HL-60 (cell line): Measurements from ENCODE around the gene LRRTM4.

Experiments
- DNase-seq, 2 experiments: peaks; one replicate each; pipeline ENCODE4 v3.0.0-alpha.2; 2010 to 2020; ENCODE audit warnings: low read depth in 1 of 2, low spot score in 1 of 2
- H3K27ac ChIP-seq: fragments of 250-450 bp; sonication (Bioruptor Pico); replicated peaks from 2 replicates; pipeline ENCODE4 v1.5.1; 2020; ENCODE audit warnings: mild to moderate bottlenecking, moderate library complexity
- H3K27me3 ChIP-seq: fragments of 250-450 bp; sonication (Bioruptor Pico); 2 replicates; pipeline ENCODE4 v1.5.1; 2021; ENCODE audit warnings: mild to moderate bottlenecking, moderate library complexity; ENCODE audit not compliant: insufficient read depth, poor library complexity, severe bottlenecking
- H3K4me3 ChIP-seq: replicated peaks from 2 replicates; pipeline ENCODE4 v1.5.1; 2011; ENCODE audit warnings: mild to moderate bottlenecking, control low read depth, low read length; ENCODE audit not compliant: insufficient read depth
- GABPA ChIP-seq: IDR thresholded peaks from 2 replicates; pipeline ENCODE4 v1.6.1; 2012; ENCODE audit warnings: low read depth
- POLR2AphosphoS5 ChIP-seq: IDR thresholded peaks from 2 replicates; pipeline ENCODE4 v1.6.1; 2012; ENCODE audit warnings: low read depth
- SPI1 ChIP-seq: IDR thresholded peaks from 2 replicates; pipeline ENCODE4 v1.6.1; 2012; ENCODE audit warnings: low read depth, mild to moderate bottlenecking, borderline replicate concordance
- TF ChIP-seq, protein P1 (sequence below): IDR thresholded peaks from one replicate; pipeline ENCODE4 v1.5.1; 2011; ENCODE audit warnings: low read length, control low read depth, inconsistent platforms; ENCODE audit not compliant: insufficient read depth
- TF ChIP-seq, protein P2 (sequence below): IDR thresholded peaks from 2 replicates; pipeline ENCODE4 v1.6.1; 2012; ENCODE audit warnings: low read depth; ENCODE audit not compliant: insufficient replicate concordance

The LRRTM4 gene

DNA sequence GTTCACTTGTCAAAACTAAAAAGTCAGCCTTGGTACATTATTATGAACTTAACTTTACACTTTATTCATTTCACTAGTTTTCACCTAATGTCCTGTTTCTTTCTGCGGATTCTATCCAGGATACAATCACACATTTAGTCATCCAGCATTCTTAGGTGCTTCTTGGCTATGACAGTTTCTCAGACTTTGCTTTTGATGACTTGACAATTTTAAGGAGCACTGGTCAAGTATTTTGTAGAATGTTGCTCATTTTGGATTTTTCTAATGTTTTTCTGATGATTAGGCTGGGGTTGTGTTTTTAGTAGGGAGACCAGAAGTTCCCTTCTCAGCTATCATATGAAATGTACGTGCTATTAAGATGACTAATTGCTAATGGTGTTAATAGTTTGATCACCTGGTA is 601.2 kb downstream of the LRRTM4 start:
- TF ChIP-seq SPI1 (no peak), GABPA (no peak), POLR2AphosphoS5 (no peak)
- TF ChIP-seq, protein P1, sequence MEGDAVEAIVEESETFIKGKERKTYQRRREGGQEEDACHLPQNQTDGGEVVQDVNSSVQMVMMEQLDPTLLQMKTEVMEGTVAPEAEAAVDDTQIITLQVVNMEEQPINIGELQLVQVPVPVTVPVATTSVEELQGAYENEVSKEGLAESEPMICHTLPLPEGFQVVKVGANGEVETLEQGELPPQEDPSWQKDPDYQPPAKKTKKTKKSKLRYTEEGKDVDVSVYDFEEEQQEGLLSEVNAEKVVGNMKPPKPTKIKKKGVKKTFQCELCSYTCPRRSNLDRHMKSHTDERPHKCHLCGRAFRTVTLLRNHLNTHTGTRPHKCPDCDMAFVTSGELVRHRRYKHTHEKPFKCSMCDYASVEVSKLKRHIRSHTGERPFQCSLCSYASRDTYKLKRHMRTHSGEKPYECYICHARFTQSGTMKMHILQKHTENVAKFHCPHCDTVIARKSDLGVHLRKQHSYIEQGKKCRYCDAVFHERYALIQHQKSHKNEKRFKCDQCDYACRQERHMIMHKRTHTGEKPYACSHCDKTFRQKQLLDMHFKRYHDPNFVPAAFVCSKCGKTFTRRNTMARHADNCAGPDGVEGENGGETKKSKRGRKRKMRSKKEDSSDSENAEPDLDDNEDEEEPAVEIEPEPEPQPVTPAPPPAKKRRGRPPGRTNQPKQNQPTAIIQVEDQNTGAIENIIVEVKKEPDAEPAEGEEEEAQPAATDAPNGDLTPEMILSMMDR = no peak
- TF ChIP-seq, protein P2, sequence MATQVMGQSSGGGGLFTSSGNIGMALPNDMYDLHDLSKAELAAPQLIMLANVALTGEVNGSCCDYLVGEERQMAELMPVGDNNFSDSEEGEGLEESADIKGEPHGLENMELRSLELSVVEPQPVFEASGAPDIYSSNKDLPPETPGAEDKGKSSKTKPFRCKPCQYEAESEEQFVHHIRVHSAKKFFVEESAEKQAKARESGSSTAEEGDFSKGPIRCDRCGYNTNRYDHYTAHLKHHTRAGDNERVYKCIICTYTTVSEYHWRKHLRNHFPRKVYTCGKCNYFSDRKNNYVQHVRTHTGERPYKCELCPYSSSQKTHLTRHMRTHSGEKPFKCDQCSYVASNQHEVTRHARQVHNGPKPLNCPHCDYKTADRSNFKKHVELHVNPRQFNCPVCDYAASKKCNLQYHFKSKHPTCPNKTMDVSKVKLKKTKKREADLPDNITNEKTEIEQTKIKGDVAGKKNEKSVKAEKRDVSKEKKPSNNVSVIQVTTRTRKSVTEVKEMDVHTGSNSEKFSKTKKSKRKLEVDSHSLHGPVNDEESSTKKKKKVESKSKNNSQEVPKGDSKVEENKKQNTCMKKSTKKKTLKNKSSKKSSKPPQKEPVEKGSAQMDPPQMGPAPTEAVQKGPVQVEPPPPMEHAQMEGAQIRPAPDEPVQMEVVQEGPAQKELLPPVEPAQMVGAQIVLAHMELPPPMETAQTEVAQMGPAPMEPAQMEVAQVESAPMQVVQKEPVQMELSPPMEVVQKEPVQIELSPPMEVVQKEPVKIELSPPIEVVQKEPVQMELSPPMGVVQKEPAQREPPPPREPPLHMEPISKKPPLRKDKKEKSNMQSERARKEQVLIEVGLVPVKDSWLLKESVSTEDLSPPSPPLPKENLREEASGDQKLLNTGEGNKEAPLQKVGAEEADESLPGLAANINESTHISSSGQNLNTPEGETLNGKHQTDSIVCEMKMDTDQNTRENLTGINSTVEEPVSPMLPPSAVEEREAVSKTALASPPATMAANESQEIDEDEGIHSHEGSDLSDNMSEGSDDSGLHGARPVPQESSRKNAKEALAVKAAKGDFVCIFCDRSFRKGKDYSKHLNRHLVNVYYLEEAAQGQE = no peak
- no peak for DNase-seq
- no peaks in the 10 kb centered on the region for H3K27me3 ChIP-seq

DNA sequence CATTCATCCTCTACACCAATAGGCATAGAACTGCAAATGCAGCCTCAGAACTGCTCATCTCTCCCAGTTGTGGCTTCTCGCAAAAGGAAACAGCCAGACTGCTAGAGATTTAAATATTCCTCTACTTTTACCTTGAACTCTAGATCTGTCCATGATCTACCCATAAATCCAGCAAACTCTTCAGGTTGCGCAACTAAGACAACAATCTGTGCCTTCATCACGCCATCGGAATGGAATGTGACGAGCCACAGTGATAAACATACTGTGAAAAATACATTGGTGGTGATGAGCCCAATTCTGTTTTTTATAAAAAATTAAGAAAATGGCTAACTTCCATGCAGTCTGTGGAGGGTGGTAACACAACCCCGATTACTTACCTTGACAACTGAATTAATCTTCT is 626.7 kb downstream of the LRRTM4 start:
- no peak overlapping the region for H3K4me3 ChIP-seq
- no peak overlapping the region for H3K27ac ChIP-seq
- no peaks in the 10 kb centered on the region for H3K27me3 ChIP-seq
- no peak for DNase-seq
- TF ChIP-seq, protein P2 = no peak
- TF ChIP-seq POLR2AphosphoS5 (no peak), SPI1 (no peak)
- TF ChIP-seq, protein P1 = no peak

More for the DNA sequence above, 601.2 kb downstream of the LRRTM4 start:
- H3K27ac ChIP-seq = no peak overlapping the region
- no peak overlapping the region for H3K4me3 ChIP-seq

DNA sequence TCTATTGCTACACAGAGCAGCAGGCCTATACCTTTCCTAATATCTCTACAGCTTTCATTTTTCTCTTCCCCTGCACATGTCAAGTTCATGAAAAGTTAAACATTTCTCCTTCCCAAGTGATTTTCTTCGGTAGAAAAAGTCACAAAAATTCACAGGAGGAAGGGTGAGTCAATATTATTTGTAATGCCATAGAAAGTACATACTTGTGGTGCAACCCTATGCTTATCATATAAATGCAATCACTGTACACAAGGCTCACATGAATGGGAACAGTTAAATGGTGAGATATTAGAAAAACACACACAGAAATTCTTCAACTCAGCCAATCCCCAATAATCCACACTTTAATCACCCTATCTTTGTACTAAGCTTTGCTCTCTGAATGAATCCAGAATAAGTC is 651.6 kb downstream of the LRRTM4 start:
- Histone ChIP-seq H3K27ac (no peak overlapping the region), H3K4me3 (no peak overlapping the region), H3K27me3 (no peaks in the 10 kb centered on the region)
- no peak for DNase-seq
- TF ChIP-seq SPI1 (no peak), POLR2AphosphoS5 (no peak), GABPA (no peak)
- TF ChIP-seq, protein P1 = no peak
- TF ChIP-seq, protein P2 = no peak
